Measurements from ENCODE around the gene MON1A.

MON1A gene

GRCh38 chr3:49972656-49973055, 43.0 kb upstream of the MON1A start (continued):
- TF ChIP-seq ZNF24 (tag by site-specific recombination; IDR thresholded peaks at IDR 0.05) (no peak), REST (tag by site-specific recombination; IDR thresholded peaks at IDR 0.05) (no peak)

GRCh38 chr3:49968346-49968745, 38.7 kb upstream of the MON1A start:
- Histone ChIP-seq H3K36me3 (ENCODE audit: control insufficient read depth in 2 of 2, insufficient read depth in 1 of 2, low read length in 2 of 2) (peaks cover 3 to 35% of the 10 kb centered on the region in 2 experiments; a peak in 2 of 3 replicates), H3K4me1 (ENCODE audit: control insufficient read depth, insufficient read depth, low read length) (no peaks in the 10 kb centered on the region), H3K9me3 (ENCODE audit: control insufficient read depth, insufficient read depth, low read depth, low read length) (no peaks in the 10 kb centered on the region), H3K27ac (ENCODE audit: extremely low read depth, low read depth, low read length) (no peak overlapping the region), H3K4me3 (ENCODE audit: low read depth, low read length) (no peak overlapping the region)
- POLR2A ChIA-PET: no interaction called here
- CTCF ChIA-PET: no interaction called here
- TF ChIP-seq PRDM10 (tag by site-specific recombination; IDR thresholded peaks at IDR 0.05) (no peak), ZNF37A (tag by site-specific recombination; IDR thresholded peaks at IDR 0.05) (no peak), ZNF148 (tag by site-specific recombination; IDR thresholded peaks at IDR 0.05; ENCODE audit: borderline replicate concordance) (no peak), ZNF600 (tag by site-specific recombination; IDR thresholded peaks at IDR 0.05) (peak; percentile 27; the same call in 1 of the 2 replicates), ZNF654 (tag by site-specific recombination; IDR thresholded peaks at IDR 0.05; ENCODE audit: low read depth) (no peak), ZNF155 (tag by site-specific recombination; IDR thresholded peaks at IDR 0.05) (no peak), ZNF433 (tag by site-specific recombination; IDR thresholded peaks at IDR 0.05; ENCODE audit: low read depth) (no peak), ZNF704 (tag by site-specific recombination; IDR thresholded peaks at IDR 0.05) (no peak)

GRCh38 chr3:49967291-49967690, 37.7 kb upstream of the MON1A start:
- POLR2A ChIA-PET: no interaction called here
- CTCF ChIA-PET: no interaction called here
- Histone ChIP-seq H3K4me1 (ENCODE audit: control insufficient read depth, insufficient read depth, low read length) (no peaks in the 10 kb centered on the region), H3K4me3 (ENCODE audit: low read depth, low read length) (no peak overlapping the region), H3K36me3 (ENCODE audit: control insufficient read depth in 2 of 2, insufficient read depth in 1 of 2, low read length in 2 of 2) (peaks cover 0 to 24% of the 10 kb centered on the region in 2 experiments; a peak in 2 of 3 replicates), H3K9me3 (ENCODE audit: control insufficient read depth, insufficient read depth, low read depth, low read length) (no peaks in the 10 kb centered on the region), H3K27ac (ENCODE audit: extremely low read depth, low read depth, low read length) (no peak overlapping the region)
- TF ChIP-seq ZNF184 (tag by site-specific recombination; IDR thresholded peaks at IDR 0.05) (no peak), ZNF341 (tag by site-specific recombination; IDR thresholded peaks at IDR 0.05; ENCODE audit: low read depth) (no peak), ZNF280D (tag by site-specific recombination; IDR thresholded peaks at IDR 0.05) (no peak)
